H1 (cell line): ENCODE results near the gene IVNS1ABP. TPM values are rescaled to one million over a fixed set of nuclear protein-coding genes. Genes with fewer than 3 reads are reported as not detected.

Experiments used
- BACH1 ChIP-seq: IDR thresholded peaks from 2 replicates; pipeline ENCODE4 v1.6.1; 2012; ENCODE audit warnings: low read length, improper control_type of control experiment
- HDAC2 ChIP-seq, 2 experiments: fragments of 300-600 bp in 1 of 2; sonication (generic) in 1 of 2; IDR thresholded peaks; 2 replicates each; pipeline ENCODE4 v1.6.1; 2011 to 2012; ENCODE audit warnings: low read depth in 2 of 2, low read length in 2 of 2, mild to moderate bottlenecking in 2 of 2, moderate library complexity in 2 of 2, borderline replicate concordance in 1 of 2, inconsistent platforms in 1 of 2
- KDM5A ChIP-seq: fragments of 200-600 bp; IDR thresholded peaks from 2 replicates; pipeline ENCODE4 v1.7.1; 2012; ENCODE audit warnings: mild to moderate bottlenecking, low read length, inconsistent platforms, mixed read lengths
- PHF8 ChIP-seq: fragments of 200-600 bp; sonication (generic); conservative IDR thresholded peaks from 2 replicates; pipeline ENCODE4 v1.7.1; 2012; ENCODE audit warnings: low read depth, mild to moderate bottlenecking, inconsistent platforms, low read length, moderate library complexity
- polyA plus RNA-seq, 7 experiments: library from polyadenylated mRNA; depleted of rRNA in 3 of 7; stranded (reverse) in 5 of 7; unstranded in 2 of 7; fragments of >200 nt in 5 of 7; fragments of 200-250 nt in 2 of 7; gene quantifications; 1 replicate in 5 of 7; 2 replicates in 1 of 7; 4 replicates in 1 of 7; pipeline versions ENCODE4 v1.2.1 to v1.2.3, GENCODE V29; 2011 to 2013; ENCODE audit warnings: missing spikeins in 2 of 7, mixed read lengths in 2 of 7
- total RNA-seq: library from RNA; stranded (reverse); fragmentation: NEBNext Ultra II Directional; extraction: Animal tissue kit (Norgen Biotek cat#: 25700); gene quantifications from 2 replicates; pipeline ENCODE4 v1.2.1, GENCODE V29; 2021

IVNS1ABP gene
- total and polyA plus RNA-seq, 2 of the 8 experiments (the other 6 are each of a cell fraction or from before 2014, with no cell fraction given) = 65.9 to 189 TPM

GRCh38 chr1:185337246-185337645 lies 20.2 kb upstream of the IVNS1ABP start (continued):
- TF ChIP-seq HDAC2 (IDR thresholded peaks at IDR 0.05; ENCODE audit: borderline replicate concordance in 1 of 2, low read depth in 2 of 2, low read length in 2 of 2) (no peak), KDM5A (no peak), PHF8 (no peak), BACH1 (no peak)
